GM19467 (cell line): ENCODE results near the gene TP73.

Source experiments
- ATAC-seq: cut with Tn5 transposase; IDR thresholded peaks from one replicate; pipeline ENCODE4 v1.9.1; 2021; ENCODE audit warnings: mild to moderate bottlenecking, moderate library complexity; ENCODE audit not compliant: unreplicated experiment

TP73 gene

DNA sequence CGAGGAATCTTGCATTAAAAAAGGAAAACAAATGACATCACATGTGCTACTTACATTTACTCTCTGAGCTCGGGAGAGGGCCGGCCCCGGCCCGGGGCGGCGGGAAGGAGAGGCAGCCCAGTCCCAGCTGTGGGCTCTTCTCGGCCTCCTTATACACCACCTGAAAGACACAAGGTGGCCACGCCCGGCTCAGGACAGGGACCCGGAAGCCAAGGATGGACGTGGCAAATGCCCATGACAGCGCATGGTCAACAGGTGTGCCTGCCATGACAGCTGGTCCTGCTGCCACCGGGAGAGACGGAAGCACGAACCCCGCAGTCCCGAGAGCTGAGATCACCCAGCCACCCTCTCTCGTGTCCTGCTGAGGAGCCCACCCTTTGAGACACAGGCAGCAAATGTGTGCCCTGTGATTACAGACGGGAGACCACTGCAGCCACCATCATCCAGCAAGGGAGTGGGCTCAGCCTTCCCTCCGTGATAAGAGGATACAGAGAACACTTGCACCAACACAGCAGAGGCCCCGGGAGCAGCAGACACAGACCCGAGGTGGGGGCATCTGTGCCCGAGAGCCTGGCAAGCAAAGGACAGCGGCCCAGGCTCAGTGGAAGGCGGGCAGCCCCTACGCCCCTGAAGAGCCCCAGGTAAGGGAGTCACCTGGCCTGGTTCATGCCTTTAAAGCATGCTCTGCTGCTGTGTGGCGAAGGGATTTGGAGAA, 18.8 kb upstream of the TP73 start:
- ATAC-seq = no peak

DNA sequence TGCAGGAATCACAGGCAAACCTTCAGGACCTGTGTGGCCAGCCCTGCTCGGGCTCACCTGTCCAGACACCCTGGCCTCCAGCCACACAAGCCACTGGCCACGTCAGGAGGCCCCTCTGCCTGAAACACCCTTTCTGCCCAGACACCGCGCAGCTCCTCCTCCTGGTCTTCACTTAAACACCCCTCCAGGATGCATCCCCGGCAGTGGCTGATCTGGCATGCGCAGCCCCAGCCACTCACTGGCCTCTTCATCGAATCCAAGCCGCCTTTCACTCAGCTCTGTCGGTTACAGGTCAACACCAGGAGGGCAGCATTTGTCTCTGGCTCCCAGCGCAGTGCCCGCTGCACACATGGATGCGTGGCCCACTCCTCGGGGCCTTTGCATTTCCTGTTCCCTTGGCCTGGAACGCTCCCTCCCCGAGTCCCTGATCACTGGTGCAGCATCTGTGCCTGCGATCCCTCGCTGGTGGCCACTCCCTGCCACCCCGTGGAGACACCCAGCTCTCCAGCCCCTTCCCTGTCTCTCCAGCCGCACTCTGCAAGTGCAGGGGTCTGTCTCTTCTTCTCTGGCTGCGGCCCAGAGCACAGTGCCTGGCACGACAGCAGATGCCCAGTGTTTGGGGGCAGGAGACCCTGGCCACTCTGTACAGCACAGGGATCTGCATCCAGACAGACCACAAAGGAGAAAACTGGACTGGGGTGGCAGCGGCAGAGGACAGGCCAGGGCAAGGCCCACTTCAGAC, 18.1 kb upstream of the TP73 start:
- no peak for ATAC-seq

DNA sequence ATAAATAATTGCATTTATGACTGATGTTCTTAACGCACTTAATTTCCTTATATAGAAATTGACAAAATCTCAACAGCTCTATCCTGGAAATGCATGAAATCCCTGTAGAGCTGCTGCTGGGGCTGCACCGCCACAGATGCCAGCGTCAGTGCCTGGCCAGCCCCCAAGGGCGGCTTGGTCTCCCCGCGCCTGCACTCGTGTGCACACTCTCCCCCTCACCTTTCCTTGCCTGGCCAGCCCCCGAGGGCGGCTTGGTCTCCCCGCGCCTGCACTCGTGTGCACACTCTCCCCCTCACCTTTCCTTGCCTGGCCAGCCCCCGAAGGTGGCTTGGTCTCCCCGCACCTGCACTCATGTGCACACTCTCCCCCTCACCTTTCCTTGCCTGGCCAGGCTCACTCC, 16.2 kb upstream of the TP73 start:
- ATAC-seq = no peak

DNA sequence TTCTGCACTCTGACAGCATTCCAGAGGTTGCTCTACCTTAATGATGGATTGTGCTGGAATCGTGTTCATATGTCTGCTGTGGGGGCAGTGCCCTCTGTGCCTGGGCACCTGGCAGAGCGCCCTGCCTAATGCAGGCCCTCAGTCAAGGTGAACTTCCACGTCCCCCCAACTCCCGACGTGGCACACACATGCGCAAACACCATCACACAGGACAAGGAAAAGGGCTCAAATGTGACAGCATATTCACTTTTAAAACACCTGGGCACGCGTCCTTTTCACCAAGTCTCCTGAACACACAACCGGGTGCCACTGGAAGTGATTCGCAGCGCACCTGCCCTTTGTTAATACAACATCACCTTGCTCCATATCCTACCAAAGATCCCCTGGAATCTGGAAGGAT, 15.8 kb upstream of the TP73 start:
- ATAC-seq = no peak

GRCh38 chr1:3638027-3638426, 14.3 kb upstream of the TP73 start:
- no peak for ATAC-seq

- no peak for ATAC-seq
Observed at GRCh38 chr1:3638676-3639075, 13.6 kb upstream of the TP73 start.

GRCh38 chr1:3639397-3639911, 12.9 kb upstream of the TP73 start:
- no peak for ATAC-seq

GRCh38 chr1:3640121-3640837, 12.0 kb upstream of the TP73 start:
- ATAC-seq = no peak

GRCh38 chr1:3641046-3641760, 11.1 kb upstream of the TP73 start:
- no peak for ATAC-seq

- no peak for ATAC-seq
Observed at GRCh38 chr1:3641816-3642215, 10.5 kb upstream of the TP73 start.

DNA sequence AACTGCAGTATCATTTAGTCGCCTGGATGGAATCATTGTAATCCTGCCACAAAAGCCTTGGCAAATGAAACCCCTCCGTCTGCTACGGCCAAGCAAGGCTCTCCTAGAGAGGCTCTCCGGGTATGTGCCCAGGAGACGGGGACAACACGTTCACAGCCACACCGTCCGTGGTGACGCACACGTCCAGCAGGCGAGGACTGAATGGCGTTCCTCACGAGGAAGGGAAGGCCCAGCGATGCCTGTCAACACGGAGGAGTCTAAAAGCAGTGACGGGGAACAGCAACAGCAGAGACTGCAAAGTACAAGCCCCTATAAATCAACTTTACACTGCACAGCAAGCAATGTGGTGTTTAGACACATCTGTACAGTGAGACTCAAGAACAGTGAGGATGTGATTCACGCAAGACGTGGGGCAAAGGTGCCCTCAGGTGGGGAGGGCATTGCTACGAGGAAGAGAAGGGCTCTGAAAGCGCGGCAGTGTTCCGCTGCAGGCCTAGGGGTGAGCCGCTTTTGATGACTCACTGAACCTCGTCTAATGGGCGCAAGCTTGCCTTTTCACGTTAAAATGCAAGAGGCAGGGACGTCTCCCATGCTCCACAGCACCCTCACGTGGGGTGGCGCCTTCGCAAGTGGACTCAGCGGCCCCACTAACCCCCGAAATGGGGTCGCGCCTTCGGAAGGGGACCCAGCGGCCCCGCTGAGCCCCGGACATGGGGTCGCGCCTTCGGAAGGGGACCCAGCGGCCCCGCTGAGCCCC, 9.2 kb upstream of the TP73 start:
- no peak for ATAC-seq

GRCh38 chr1:3644273-3644672, 8.0 kb upstream of the TP73 start:
- no peak for ATAC-seq

- ATAC-seq = no peak
Observed at GRCh38 chr1:3645247-3645646, 7.1 kb upstream of the TP73 start.

- no peak for ATAC-seq
Observed at GRCh38 chr1:3645666-3646355, 6.5 kb upstream of the TP73 start.

DNA sequence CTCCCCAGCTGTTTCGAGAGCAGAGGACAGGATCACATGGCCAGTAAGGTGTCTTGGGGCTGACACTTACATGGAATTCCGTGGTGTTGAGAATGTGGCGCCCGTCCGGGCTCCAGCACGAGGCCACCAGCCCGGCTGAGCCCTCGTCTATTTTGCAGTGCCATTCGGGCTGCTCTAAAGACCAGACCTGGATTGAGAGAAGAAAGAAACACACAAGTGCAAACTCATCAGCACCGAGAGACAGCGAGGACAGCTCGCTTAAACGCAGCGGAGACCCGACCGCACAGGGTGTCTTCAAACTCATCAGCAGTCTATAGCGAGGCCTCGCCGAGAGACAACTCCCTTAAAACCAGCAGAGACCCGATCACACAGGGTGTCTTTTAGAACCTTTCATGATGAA, 5.7 kb upstream of the TP73 start:
- no peak for ATAC-seq

GRCh38 chr1:3649342-3650247, 2.7 kb upstream of the TP73 start, which contains the start of gene WRAP73:
WRAP73 (minus strand) TSS chr1:3650103; CDS start chr1:3649999, 104 bp downstream.
- ATAC-seq = peak; percentile 82

DNA sequence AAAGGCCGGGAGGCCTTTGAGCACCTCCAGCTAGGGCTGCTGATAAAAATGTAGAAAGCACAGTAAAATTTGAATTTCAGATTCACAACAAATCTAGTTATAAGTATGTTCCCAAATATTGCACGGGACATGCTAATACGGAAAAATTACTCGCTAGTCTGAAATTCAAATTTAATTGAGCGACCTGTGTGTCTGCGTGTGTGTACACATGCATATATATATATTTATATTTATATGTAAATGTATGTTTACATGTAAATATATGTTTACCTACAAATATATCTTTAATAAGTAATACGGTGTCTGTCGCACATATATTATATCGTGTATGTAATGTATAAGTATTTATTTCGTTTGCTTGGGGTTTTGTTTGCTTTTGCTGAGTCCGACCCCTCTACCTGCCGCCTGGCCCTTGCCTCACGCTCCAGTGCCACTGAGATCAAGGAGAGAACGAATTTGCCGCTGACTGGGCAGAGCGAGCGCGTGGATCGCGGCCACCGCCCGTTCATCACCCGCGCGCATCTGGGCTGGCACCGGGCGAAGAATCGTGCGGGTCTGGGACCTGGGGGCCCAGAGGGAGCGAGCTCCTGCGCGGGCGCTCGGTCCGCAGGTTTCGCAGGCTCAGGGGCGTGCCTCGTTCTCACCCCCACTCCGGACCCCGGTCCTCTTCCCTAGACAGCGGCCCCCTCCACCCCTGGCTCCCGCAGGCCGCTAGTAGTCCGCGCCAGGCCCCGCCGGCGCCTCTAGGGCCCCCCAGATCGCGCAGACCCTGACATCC, 1.9 kb upstream of the TP73 start:
- ATAC-seq = no peak
